K562 (cell line): ENCODE results near the gene XRCC2. TPM values are rescaled to one million over a fixed set of nuclear protein-coding genes. Genes with fewer than 3 reads are reported as not detected.

Experiments used
- ATAC-seq: fragments of 200-7000 bp; cut with Tn5 transposase; 3 replicates; pipeline ENCODE4 v1.9.1; 2020; ENCODE audit warnings: moderate library complexity
- BruUV-seq: library from RNA; stranded (reverse); fragments of 400-500 nt; replicated peaks from 2 replicates; lab custom pipeline; 2021; lab: Mats Ljungman, UMichigan
- CTCF ChIA-PET: fragments of 300-600 bp; formaldehyde crosslinking; extraction: SDS; loops from one replicate; lab custom pipeline; 2021; ENCODE audit warnings: low intra/inter-chr PET ratio; lab: Yijun Ruan, JAX
- POLR2A ChIA-PET: fragments of 300-600, 350-650 bp; sonication (Branson Sonifier 250); formaldehyde crosslinking; extraction: SDS; loops from one replicate; lab custom pipeline; 2021; ENCODE audit warnings: antibody characterized with exemption, inconsistent platforms; lab: Yijun Ruan, JAX
- DNase-seq, 4 experiments: peaks; one replicate each; pipeline versions ENCODE4 v3.0.0 to v3.0.0-alpha.2; 2011 to 2018; ENCODE audit warnings: low spot score in 3 of 4, mixed read lengths in 3 of 4; ENCODE audit errors: extremely low read depth in 1 of 4
- FAIRE-seq: peaks from 2 replicates; lab custom pipeline; 2011; peaks lifted over from hg19 to GRCh38; lab: Jason Lieb, UNC
- H2AFZ ChIP-seq: 2 replicates; pipeline ENCODE4 v1.6.0; 2011; ENCODE audit warnings: low read depth, low read length, control low read depth, inconsistent platforms
- H3K27ac ChIP-seq: fragments of 200-600 bp; 3 replicates; pipeline ENCODE4 v1.8.0; 2011; ENCODE audit warnings: low read depth, mild to moderate bottlenecking, control low read depth, inconsistent platforms, low read length, moderate library complexity, mixed read lengths; ENCODE audit errors: extremely low read depth
- H3K27me3 ChIP-seq, 2 experiments: fragments of 300-600 bp in 1 of 2; 2 replicates in 1 of 2; 3 replicates in 1 of 2; pipeline versions ENCODE4 v1.6.0 to v1.8.0; 2011; ENCODE audit warnings: inconsistent platforms in 2 of 2, low read length in 2 of 2, mild to moderate bottlenecking in 1 of 2, mixed read lengths in 1 of 2, moderate library complexity in 1 of 2; ENCODE audit not compliant: control insufficient read depth in 2 of 2, insufficient read depth in 2 of 2
- H3K36me3 ChIP-seq: fragments of 300-600 bp; 3 replicates; pipeline ENCODE4 v1.8.0; 2011; ENCODE audit warnings: mild to moderate bottlenecking, low read length, inconsistent platforms; ENCODE audit not compliant: control insufficient read depth, insufficient read depth
- H3K4me1 ChIP-seq, 2 experiments: fragments of 200-600 bp in 1 of 2; replicated peaks in 1 of 2; 2 replicates in 1 of 2; 3 replicates in 1 of 2; pipeline versions ENCODE4 v1.5.1 to v1.8.0; 2011; ENCODE audit warnings: inconsistent platforms in 2 of 2, low read length in 2 of 2, mild to moderate bottlenecking in 1 of 2, mixed read lengths in 1 of 2, moderate library complexity in 1 of 2; ENCODE audit not compliant: control insufficient read depth in 2 of 2, insufficient read depth in 2 of 2
- H3K4me2 ChIP-seq: 2 replicates; pipeline ENCODE4 v1.6.1; 2011; ENCODE audit warnings: low read length, control low read depth, inconsistent platforms, mixed read lengths; ENCODE audit not compliant: insufficient read depth
- H3K4me3 ChIP-seq: fragments of 200-600 bp; sonication (generic), shearing (Covaris generic); 2 replicates; pipeline ENCODE4 v1.5.1; 2016; ENCODE audit warnings: control low read depth, inconsistent platforms
- H3K79me2 ChIP-seq: fragments of 200-600 bp; 3 replicates; pipeline ENCODE4 v1.8.0; 2011; ENCODE audit warnings: low read length, inconsistent platforms; ENCODE audit not compliant: control insufficient read depth, insufficient read depth
- H3K9ac ChIP-seq, 2 experiments: 2 replicates each; pipeline versions ENCODE4 v1.6.0 to v1.6.1; 2011; ENCODE audit warnings: low read depth in 2 of 2, low read length in 2 of 2, control low read depth in 1 of 2, inconsistent platforms in 1 of 2, mild to moderate bottlenecking in 1 of 2, mixed read lengths in 1 of 2; ENCODE audit not compliant: insufficient read depth in 1 of 2
- H3K9me1 ChIP-seq: one replicate; pipeline ENCODE4 v1.6.0; 2011; ENCODE audit warnings: inconsistent platforms, mild to moderate bottlenecking, low read length, moderate library complexity; ENCODE audit not compliant: control insufficient read depth, insufficient read depth
- H3K9me3 ChIP-seq: replicated peaks from 2 replicates; pipeline ENCODE4 v1.5.1; 2011; ENCODE audit warnings: low read depth, low read length, inconsistent platforms; ENCODE audit not compliant: control insufficient read depth, insufficient read depth
- H4K20me1 ChIP-seq: replicated peaks from 2 replicates; pipeline ENCODE4 v1.6.1; 2011; ENCODE audit warnings: low read length, inconsistent platforms, mixed read lengths; ENCODE audit not compliant: control insufficient read depth, insufficient read depth
- CTBP1 ChIP-seq: fragments of 450-650 bp; IDR thresholded peaks from 2 replicates; pipeline ENCODE4 v1.6.1; 2016; ENCODE audit warnings: borderline replicate concordance
- DIDO1 ChIP-seq: fragments of 450-650 bp; IDR thresholded peaks from 2 replicates; pipeline ENCODE4 v1.6.1; 2016; ENCODE audit warnings: low read depth, missing biosample characterization, missing genetic modification characterization
- KDM5B ChIP-seq: fragments of 200-600 bp; sonication (generic); IDR thresholded peaks from 2 replicates; pipeline ENCODE4 v1.6.1; 2012; ENCODE audit warnings: low read depth, mild to moderate bottlenecking, moderate library complexity, low read length, control low read depth, inconsistent platforms; ENCODE audit not compliant: insufficient replicate concordance
- MTA1 ChIP-seq: fragments of 450-650 bp; IDR thresholded peaks from 2 replicates; pipeline ENCODE4 v1.6.1; 2017; ENCODE audit warnings: borderline replicate concordance
- SNRNP70 ChIP-seq: fragments of 200-400 bp; formaldehyde crosslinking; optimal IDR thresholded peaks from 2 replicates; pipeline ENCODE3; 2017; ENCODE audit warnings: low read depth, low read length
- ZBTB1 ChIP-seq: sonication (generic); formaldehyde crosslinking; IDR thresholded peaks from 2 replicates; pipeline ENCODE4 v1.8.1; 2023; ENCODE audit warnings: missing genetic modification reagents, low read depth, mild to moderate bottlenecking, borderline replicate concordance
- WGBS: fragments of 100-300 bp; shearing (Covaris generic); methylation state at CpG from one replicate; pipeline ENCODE4 v1.1.6; 2016; ENCODE audit warnings: low coverage, mixed read lengths; ENCODE audit not compliant: insufficient coverage; ENCODE audit errors: missing lambda C conversion rate; 5-methylcytosine and 5-hydroxymethylcytosine counted together
- in situ Hi-C: fragments of 300-500 bp; cut with MboI; formaldehyde crosslinking; loops from 4 replicates; pipeline ENCODE4 v1.15.0; 2018; ENCODE audit warnings: inconsistent platforms, mixed read lengths
- intact Hi-C: fragments of 100-400 bp; cut with micrococcal nuclease; formaldehyde crosslinking; loops from 2 replicates; pipeline ENCODE4 v1.14.2; 2022
- polyA plus RNA-seq, 8 experiments: library from polyadenylated mRNA; depleted of rRNA in 4 of 8; stranded (reverse) in 5 of 8; unstranded in 3 of 8; fragments of >200 nt; fragmentation: Nextera tagmentation in 2 of 8; fragmentation: Illumina TruSeq in 1 of 8; extraction: Ambion mirVana in 2 of 8; extraction: Trizol in 1 of 8; gene quantifications; 2 replicates each; pipeline versions ENCODE4 v1.2.1 to v1.2.3, GENCODE V29; 2011 to 2014; ENCODE audit warnings: inconsistent platforms in 1 of 8, missing spikeins in 1 of 8
- total RNA-seq, 7 experiments: library from RNA; depleted of rRNA in 6 of 7; stranded (reverse); fragments of >200 nt in 6 of 7; fragmentation: Illumina TruSeq in 2 of 7; extraction: Trizol in 2 of 7; gene quantifications; 2 replicates each; pipeline versions ENCODE4 v1.2.1 to v1.2.3, GENCODE V29; 2011 to 2021; ENCODE audit warnings: low replicate concordance in 1 of 7

The XRCC2 gene
- total and polyA plus RNA-seq, 9 of the 15 experiments (the other 6 are each of a cell fraction or from before 2014, with no cell fraction given) = 16.2 to 58.0 (median 39.8) TPM

GRCh38 chr7:152621426-152621825, 54.5 kb downstream of the XRCC2 start:
- no TSS peak for BruUV-seq
- H3K27ac ChIP-seq = no peak overlapping the region
- DNase-seq (no peak), ATAC-seq (no peak), FAIRE-seq (no peak)
- ChIA-PET POLR2A (interaction anchor here (1.2 kb wide), 1 partner anchor 24 kb away, joined by 3 read pairs; no protein-coding TSS in a partner anchor), CTCF (no interaction called here)
- H3K9me3 ChIP-seq = no peaks in the 10 kb centered on the region
- intact Hi-C loops = no loop called here
- H3K79me2 ChIP-seq = no peaks in the 10 kb centered on the region
- in situ Hi-C loops = no loop called here
- H3K4me1 ChIP-seq = no peaks in the 10 kb centered on the region; a peak in 1 of 5 replicates
- TF ChIP-seq ZBTB1 (CRISPR knock-in tag) (no peak), SNRNP70 (no peak), KDM5B (no peak), MTA1 (no peak), CTBP1 (no peak), DIDO1 (tag) (no peak)
- no peak overlapping the region for H3K4me2 ChIP-seq
- H3K4me3 ChIP-seq = no peak overlapping the region
- no peaks in the 10 kb centered on the region for H3K36me3 ChIP-seq
- H2AFZ ChIP-seq = no peak overlapping the region
- H3K9me1 ChIP-seq = no peaks in the 10 kb centered on the region
- peaks cover 6 to 8% of the 10 kb centered on the region in 2 experiments; a peak in 3 of 5 replicates for H3K27me3 ChIP-seq
- no peaks in the 10 kb centered on the region for H4K20me1 ChIP-seq
- no peak overlapping the region for H3K9ac ChIP-seq
- WGBS = 9% methylated on average over 1 of the region's 1 CpG
